DND-41 (cell line): ENCODE data around the gene ATP9B.

Source experiments
- EZH2 ChIP-seq: IDR thresholded peaks from 3 replicates; pipeline ENCODE4 v1.6.1; 2012; ENCODE audit warnings: borderline replicate concordance, low read depth, mild to moderate bottlenecking, moderate library complexity, low read length, inconsistent platforms; ENCODE audit not compliant: severe bottlenecking
- TF ChIP-seq, protein P1 (sequence below): IDR thresholded peaks from 2 replicates; pipeline ENCODE4 v1.5.1; 2012; ENCODE audit warnings: borderline replicate concordance, low read length, moderate library complexity, mild to moderate bottlenecking; ENCODE audit not compliant: poor library complexity, severe bottlenecking; ENCODE audit errors: extremely low read depth

DNA sequence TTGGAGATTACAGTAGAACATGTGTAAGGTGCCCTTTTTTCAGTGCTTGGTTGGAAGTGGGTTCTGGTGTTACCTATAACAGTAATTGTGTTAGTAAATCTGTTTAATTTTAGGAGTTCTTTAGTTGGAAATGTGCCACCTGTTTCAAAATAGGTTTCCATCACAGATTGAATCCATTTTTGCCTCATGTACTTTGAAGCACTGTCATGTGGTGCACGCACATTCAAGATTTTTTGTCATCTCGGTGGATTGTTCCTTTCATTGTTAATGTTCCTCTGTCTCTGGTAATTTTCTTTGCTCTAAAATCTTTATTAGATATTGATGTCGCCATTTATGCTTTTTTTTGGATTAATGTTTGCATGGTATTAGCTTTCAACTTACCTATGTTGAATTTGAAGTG, 1.3 kb downstream of the ATP9B start:
- no peak for TF ChIP-seq EZH2
- TF ChIP-seq, protein P1, sequence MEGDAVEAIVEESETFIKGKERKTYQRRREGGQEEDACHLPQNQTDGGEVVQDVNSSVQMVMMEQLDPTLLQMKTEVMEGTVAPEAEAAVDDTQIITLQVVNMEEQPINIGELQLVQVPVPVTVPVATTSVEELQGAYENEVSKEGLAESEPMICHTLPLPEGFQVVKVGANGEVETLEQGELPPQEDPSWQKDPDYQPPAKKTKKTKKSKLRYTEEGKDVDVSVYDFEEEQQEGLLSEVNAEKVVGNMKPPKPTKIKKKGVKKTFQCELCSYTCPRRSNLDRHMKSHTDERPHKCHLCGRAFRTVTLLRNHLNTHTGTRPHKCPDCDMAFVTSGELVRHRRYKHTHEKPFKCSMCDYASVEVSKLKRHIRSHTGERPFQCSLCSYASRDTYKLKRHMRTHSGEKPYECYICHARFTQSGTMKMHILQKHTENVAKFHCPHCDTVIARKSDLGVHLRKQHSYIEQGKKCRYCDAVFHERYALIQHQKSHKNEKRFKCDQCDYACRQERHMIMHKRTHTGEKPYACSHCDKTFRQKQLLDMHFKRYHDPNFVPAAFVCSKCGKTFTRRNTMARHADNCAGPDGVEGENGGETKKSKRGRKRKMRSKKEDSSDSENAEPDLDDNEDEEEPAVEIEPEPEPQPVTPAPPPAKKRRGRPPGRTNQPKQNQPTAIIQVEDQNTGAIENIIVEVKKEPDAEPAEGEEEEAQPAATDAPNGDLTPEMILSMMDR: no peak
